ENCODE measurements around the gene OR1Q1. TPM values are rescaled to one million over a fixed set of nuclear protein-coding genes. Genes with fewer than 3 reads are reported as not detected.

Gene OR1Q1
- total RNA-seq (2022) (not detected in 2 replicates), Bru-seq, nascent RNA (not detected), BruChase-seq, experiment 1, labeled RNA remaining after a 6-hour chase (not detected), BruChase-seq, experiment 2, labeled RNA remaining after a 2-hour chase (not detected)
- long read RNA-seq = 0 reads

DNA sequence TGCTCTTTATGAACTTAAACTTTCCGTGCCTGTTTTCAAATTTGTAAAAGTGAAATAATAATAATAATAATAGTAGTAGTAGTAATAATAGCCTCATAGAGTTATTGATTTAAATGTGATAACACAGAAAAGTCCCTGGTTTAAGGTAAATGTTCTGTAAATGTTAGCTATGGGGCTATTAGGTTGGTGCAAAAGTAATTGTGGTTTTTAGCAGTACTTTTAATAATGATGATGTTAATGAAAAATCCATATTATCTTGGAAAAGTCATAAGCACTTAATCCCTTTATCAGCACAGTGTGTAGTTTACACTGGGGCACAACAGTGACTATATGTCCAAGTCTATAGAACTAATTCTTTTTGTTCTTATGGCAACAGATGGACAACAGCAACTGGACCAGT, at the start of gene OR1Q1:
Gene OR1Q1 (plus strand): TSS at position 377 of the 400 bp plus-strand sequence. CDS start 0 bp downstream, at position 377.
- CTCF ChIA-PET = no interaction called here
- BruUV-seq (replicated peaks) = no TSS peak
- POLR2A ChIA-PET = no interaction called here
- no peak for DNase-seq (ENCODE audit: unreplicated experiment)
- no peak within 1 kb of the TSS for H3K4me3 Mint-ChIP-seq (ENCODE audit: unreplicated experiment)
- TF ChIP-seq, protein P1, sequence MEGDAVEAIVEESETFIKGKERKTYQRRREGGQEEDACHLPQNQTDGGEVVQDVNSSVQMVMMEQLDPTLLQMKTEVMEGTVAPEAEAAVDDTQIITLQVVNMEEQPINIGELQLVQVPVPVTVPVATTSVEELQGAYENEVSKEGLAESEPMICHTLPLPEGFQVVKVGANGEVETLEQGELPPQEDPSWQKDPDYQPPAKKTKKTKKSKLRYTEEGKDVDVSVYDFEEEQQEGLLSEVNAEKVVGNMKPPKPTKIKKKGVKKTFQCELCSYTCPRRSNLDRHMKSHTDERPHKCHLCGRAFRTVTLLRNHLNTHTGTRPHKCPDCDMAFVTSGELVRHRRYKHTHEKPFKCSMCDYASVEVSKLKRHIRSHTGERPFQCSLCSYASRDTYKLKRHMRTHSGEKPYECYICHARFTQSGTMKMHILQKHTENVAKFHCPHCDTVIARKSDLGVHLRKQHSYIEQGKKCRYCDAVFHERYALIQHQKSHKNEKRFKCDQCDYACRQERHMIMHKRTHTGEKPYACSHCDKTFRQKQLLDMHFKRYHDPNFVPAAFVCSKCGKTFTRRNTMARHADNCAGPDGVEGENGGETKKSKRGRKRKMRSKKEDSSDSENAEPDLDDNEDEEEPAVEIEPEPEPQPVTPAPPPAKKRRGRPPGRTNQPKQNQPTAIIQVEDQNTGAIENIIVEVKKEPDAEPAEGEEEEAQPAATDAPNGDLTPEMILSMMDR (IDR thresholded peaks at IDR 0.05; ENCODE audit: unreplicated experiment) = no peak
- intact Hi-C loops (cut with micrococcal nuclease) = no loop called here
- peaks cover 25% of the 10 kb centered on the region for H3K27me3 Mint-ChIP-seq (ENCODE audit: insufficient read depth, unreplicated experiment)
- H3K9me3 Mint-ChIP-seq (ENCODE audit: unreplicated experiment) = peaks cover 7% of the 10 kb centered on the region
- H3K27ac Mint-ChIP-seq (ENCODE audit: low read depth, unreplicated experiment) = no peak within 1 kb of the TSS
- H3K36me3 Mint-ChIP-seq (ENCODE audit: insufficient read depth, unreplicated experiment) = no peaks in the 10 kb centered on the region
- H3K4me1 Mint-ChIP-seq (ENCODE audit: insufficient read depth, unreplicated experiment) = no peaks in the 10 kb centered on the region

DNA sequence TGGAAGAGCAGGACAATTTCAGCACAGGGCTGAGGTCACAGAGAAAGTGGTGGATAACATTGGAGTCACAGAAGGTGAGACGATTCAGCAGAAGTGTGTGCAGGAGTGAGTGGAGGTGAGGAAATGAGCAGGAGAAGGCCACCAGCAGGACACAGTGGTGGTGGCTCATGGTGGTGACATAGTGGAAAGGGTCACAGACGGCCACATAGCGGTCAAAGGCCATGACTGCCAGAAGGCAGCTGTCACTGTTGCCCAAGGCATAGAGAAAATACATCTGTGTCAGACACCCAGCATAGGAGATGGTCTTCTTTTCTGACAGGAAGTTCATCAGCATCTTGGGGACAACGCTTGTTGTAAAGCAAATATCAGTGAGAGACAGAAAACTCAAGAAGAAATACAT, 46.6 kb upstream of the OR1Q1 start:
- Mint-ChIP-seq H3K4me3 (ENCODE audit: unreplicated experiment) (no peak overlapping the region), H3K27me3 (ENCODE audit: insufficient read depth, unreplicated experiment) (peaks cover 29% of the 10 kb centered on the region), H3K4me1 (ENCODE audit: insufficient read depth, unreplicated experiment) (no peaks in the 10 kb centered on the region), H3K27ac (ENCODE audit: low read depth, unreplicated experiment) (no peak overlapping the region), H3K36me3 (ENCODE audit: insufficient read depth, unreplicated experiment) (no peaks in the 10 kb centered on the region), H3K9me3 (ENCODE audit: unreplicated experiment) (no peaks in the 10 kb centered on the region)
- TF ChIP-seq, protein P1 (IDR thresholded peaks at IDR 0.05; ENCODE audit: unreplicated experiment) = no peak
- intact Hi-C loops (cut with micrococcal nuclease) = no loop called here
- ChIA-PET POLR2A (no interaction called here), CTCF (no interaction called here)
- BruUV-seq (replicated peaks) = no TSS peak
- no peak for DNase-seq (ENCODE audit: unreplicated experiment)

GRCh38 chr9:122572456-122572855, 42.1 kb upstream of the OR1Q1 start:
- ChIA-PET POLR2A (no interaction called here), CTCF (no interaction called here)
- Mint-ChIP-seq H3K27me3 (ENCODE audit: insufficient read depth, unreplicated experiment) (peaks cover 39% of the 10 kb centered on the region), H3K36me3 (ENCODE audit: insufficient read depth, unreplicated experiment) (no peaks in the 10 kb centered on the region), H3K4me3 (ENCODE audit: unreplicated experiment) (no peak overlapping the region), H3K27ac (ENCODE audit: low read depth, unreplicated experiment) (no peak overlapping the region), H3K9me3 (ENCODE audit: unreplicated experiment) (no peaks in the 10 kb centered on the region), H3K4me1 (ENCODE audit: insufficient read depth, unreplicated experiment) (no peaks in the 10 kb centered on the region)
- intact Hi-C loops (cut with micrococcal nuclease) = no loop called here
- TF ChIP-seq, protein P1 (IDR thresholded peaks at IDR 0.05; ENCODE audit: unreplicated experiment) = no peak
- BruUV-seq (replicated peaks) = no TSS peak
- DNase-seq (ENCODE audit: unreplicated experiment) = no peak

GRCh38 chr9:122579874-122580273, 34.7 kb upstream of the OR1Q1 start:
- Mint-ChIP-seq H3K27ac (ENCODE audit: low read depth, unreplicated experiment) (no peak overlapping the region), H3K4me1 (ENCODE audit: insufficient read depth, unreplicated experiment) (peaks cover 8% of the 10 kb centered on the region), H3K9me3 (ENCODE audit: unreplicated experiment) (no peaks in the 10 kb centered on the region), H3K27me3 (ENCODE audit: insufficient read depth, unreplicated experiment) (no peaks in the 10 kb centered on the region), H3K4me3 (ENCODE audit: unreplicated experiment) (no peak overlapping the region), H3K36me3 (ENCODE audit: insufficient read depth, unreplicated experiment) (no peaks in the 10 kb centered on the region)
- POLR2A ChIA-PET = interaction anchor here (0.6 to 1.3 kb wide), 3 partner anchors 13 to 79 kb away, joined by 4 read pairs; no protein-coding TSS in a partner anchor
- no peak for DNase-seq (ENCODE audit: unreplicated experiment)
- intact Hi-C loops (cut with micrococcal nuclease) = no loop called here
- CTCF ChIA-PET = interaction anchor here (0.7 to 1.1 kb wide), 2 partner anchors 81 to 165 kb away, joined by 3 read pairs; no protein-coding TSS in a partner anchor
- BruUV-seq (replicated peaks) = no TSS peak
- TF ChIP-seq, protein P1 (IDR thresholded peaks at IDR 0.05; ENCODE audit: unreplicated experiment) = no peak

Measured in MCF 10A (cell line).